B cell (primary cell): ENCODE measurements around the gene WDR12. TPM values are rescaled to one million over a fixed set of nuclear protein-coding genes. Genes with fewer than 3 reads are reported as not detected.

Source experiments
- ATAC-seq: fragments of 200-7000 bp; cut with Tn5 transposase; one replicate; pipeline ENCODE4 v1.10.0; 2021; ENCODE audit warnings: low read depth, mild to moderate bottlenecking, moderate number of reproducible peaks, moderate library complexity
- CTCF ChIA-PET: fragments of 350-600 bp; sonication (Branson Sonifier 250); formaldehyde crosslinking; loops from one replicate; lab custom pipeline; 2021; ENCODE audit warnings: antibody characterized with exemption, inconsistent platforms; lab: Charles Lee
- POLR2A ChIA-PET: fragments of 350-600 bp; sonication (Branson Sonifier 250); formaldehyde crosslinking; loops from one replicate; lab custom pipeline; 2021; ENCODE audit warnings: antibody characterized with exemption; lab: Charles Lee
- DNase-seq: peaks from one replicate; pipeline ENCODE4 v3.0.0; 2013
- H2AFZ ChIP-seq: 2 replicates; pipeline ENCODE4 v1.6.1; 2012; ENCODE audit warnings: mild to moderate bottlenecking, low read depth, low read length; ENCODE audit not compliant: insufficient read depth, poor library complexity, severe bottlenecking
- H3K27ac ChIP-seq, 2 donors: 1 replicate in 1 of 2; 2 replicates in 1 of 2; pipeline ENCODE4 v1.5.1; 2012 to 2013; ENCODE audit warnings: low read length in 2 of 2, mild to moderate bottlenecking in 2 of 2, moderate library complexity in 1 of 2
- H3K27me3 ChIP-seq, 4 experiments: fragments of 200-600 bp in 1 of 4; sonication (generic) in 1 of 4; replicated peaks in 1 of 4; 1 replicate in 2 of 4; 2 replicates in 2 of 4; pipeline versions ENCODE4 v1.6.1 to v1.7.0; 2013 to 2016; ENCODE audit warnings: low read length in 3 of 4, mild to moderate bottlenecking in 2 of 4, mixed read lengths in 1 of 4, moderate library complexity in 1 of 4; ENCODE audit not compliant: insufficient read depth in 4 of 4, control insufficient read depth in 3 of 4; ENCODE audit errors: control extremely low read depth in 1 of 4
- H3K36me3 ChIP-seq, 2 experiments: replicated peaks in 1 of 2; 1 replicate in 1 of 2; 2 replicates in 1 of 2; pipeline versions ENCODE4 v1.6.1 to v1.7.1; 2013; ENCODE audit warnings: low read length in 1 of 2; ENCODE audit not compliant: insufficient read depth in 2 of 2, control insufficient read depth in 1 of 2; ENCODE audit errors: control extremely low read depth in 1 of 2, extremely low read depth in 1 of 2
- H3K4me1 ChIP-seq, 2 donors: fragments of 200-600 bp in 1 of 2; sonication (generic) in 1 of 2; 1 replicate in 1 of 2; 2 replicates in 1 of 2; pipeline versions ENCODE4 v1.5.1 to v1.6.1; 2013 to 2017; ENCODE audit warnings: low read length in 2 of 2; ENCODE audit not compliant: control insufficient read depth in 2 of 2, insufficient read depth in 2 of 2
- H3K4me2 ChIP-seq: replicated peaks from 2 replicates; pipeline ENCODE3; 2012; ENCODE audit warnings: mild to moderate bottlenecking, low read depth, low read length; ENCODE audit not compliant: poor library complexity, severe bottlenecking
- H3K4me3 ChIP-seq, 5 experiments: fragments of 200-600 bp in 1 of 5; sonication (generic) in 1 of 5; 1 replicate in 3 of 5; 2 replicates in 2 of 5; pipeline versions ENCODE4 v1.5.1 to v1.7.0; 2011 to 2016; ENCODE audit warnings: low read length in 4 of 5, mild to moderate bottlenecking in 4 of 5, low read depth in 2 of 5, control low read depth in 1 of 5, moderate library complexity in 1 of 5; ENCODE audit not compliant: insufficient read depth in 1 of 5; ENCODE audit errors: control extremely low read depth in 1 of 5, extremely low read depth in 1 of 5
- H3K79me2 ChIP-seq: fragments of 200-600 bp; sonication (generic); one replicate; pipeline ENCODE4 v1.6.0; 2016; ENCODE audit warnings: low read length; ENCODE audit not compliant: control insufficient read depth, insufficient read depth
- H3K9ac ChIP-seq: fragments of 200-600 bp; sonication (generic); 2 replicates; pipeline ENCODE4 v1.6.1; 2017; ENCODE audit warnings: mild to moderate bottlenecking, low read length, moderate library complexity
- H3K9me3 ChIP-seq, 3 donors: one replicate each; pipeline versions ENCODE4 v1.6.1 to v1.7.1; 2013; ENCODE audit warnings: low read length in 2 of 3; ENCODE audit not compliant: control insufficient read depth in 2 of 3, insufficient read depth in 1 of 3; ENCODE audit errors: control extremely low read depth in 1 of 3
- H4K20me1 ChIP-seq: 2 replicates; pipeline ENCODE4 v1.6.0; 2012; ENCODE audit warnings: mild to moderate bottlenecking, low read length; ENCODE audit not compliant: insufficient read depth, control insufficient read depth, poor library complexity, severe bottlenecking
- H3K27ac Mint-ChIP-seq: one replicate; pipeline ENCODE4 v1.8.0; 2021; ENCODE audit warnings: mixed read lengths
- H3K27me3 Mint-ChIP-seq: one replicate; pipeline ENCODE4 v1.8.0; 2021; ENCODE audit warnings: mixed read lengths
- H3K4me1 Mint-ChIP-seq: one replicate; pipeline ENCODE4 v1.8.0; 2021; ENCODE audit warnings: mixed read lengths
- H3K4me3 Mint-ChIP-seq: one replicate; pipeline ENCODE4 v1.8.0; 2021; ENCODE audit warnings: mixed read lengths
- H3K9me3 Mint-ChIP-seq: one replicate; pipeline ENCODE4 v1.8.0; 2022; ENCODE audit warnings: mixed read lengths; ENCODE audit not compliant: insufficient read depth
- CTCF ChIP-seq: fragments of 200-600 bp; IDR thresholded peaks from one replicate; pipeline ENCODE4 v1.8.0; 2022; ENCODE audit warnings: antibody characterized with exemption, mild to moderate bottlenecking
- EZH2 ChIP-seq: IDR thresholded peaks from 2 replicates; pipeline ENCODE4 v1.6.1; 2012; ENCODE audit warnings: borderline replicate concordance, low read depth, mild to moderate bottlenecking, moderate library complexity, low read length; ENCODE audit not compliant: insufficient read depth, poor library complexity, severe bottlenecking
- WGBS: methylation state at CpG from one replicate; pipeline ENCODE4 v1.1.5; 2013; ENCODE audit warnings: missing lambda C conversion rate; ENCODE audit not compliant: insufficient coverage; 5-methylcytosine and 5-hydroxymethylcytosine counted together
- intact Hi-C: fragments of 100-400 bp; cut with micrococcal nuclease; formaldehyde crosslinking; loops from one replicate; pipeline ENCODE4 v1.10.0; 2022
- polyA plus RNA-seq: library from polyadenylated mRNA; depleted of rRNA; stranded (reverse); fragments of >200 nt; gene quantifications from 2 replicates; pipeline ENCODE4 v1.2.3, GENCODE V29; 2012
- total RNA-seq, 2 donors: library from RNA; stranded (reverse); fragments of 120-200 nt in 1 of 2; gene quantifications; 1 replicate in 1 of 2; 2 replicates in 1 of 2; pipeline versions ENCODE4 v1.2.3 to v1.2.4, GENCODE V29; 2013 to 2022

Gene WDR12
- total and polyA plus RNA-seq, 2 donors (not counting 1 experiment from before 2014, with no cell fraction given) = 7.1 to 20.8 TPM

GRCh38 chr2:202848813-202849212 is 62.7 kb downstream of the WDR12 start:
- Histone ChIP-seq H3K27ac (no peak overlapping the region), H3K36me3 (no peaks in the 10 kb centered on the region), H4K20me1 (no peaks in the 10 kb centered on the region), H3K27me3 (no peaks in the 10 kb centered on the region), H3K79me2 (no peaks in the 10 kb centered on the region), H3K9ac (no peak overlapping the region), H3K9me3 (peaks cover 0 to 4% (median 2%) of the 10 kb centered on the region in 3 donors), H3K4me2 (no peak overlapping the region), H3K4me3 (no peak overlapping the region), H2AFZ (peak overlapping the region; percentile 32), H3K4me1 (peaks cover 6 to 20% of the 10 kb centered on the region in 2 donors)
- peak; percentile 12 for DNase-seq
- Mint-ChIP-seq H3K27me3 (no peaks in the 10 kb centered on the region), H3K9me3 (no peaks in the 10 kb centered on the region), H3K4me1 (peaks cover 22% of the 10 kb centered on the region), H3K4me3 (peak overlapping the region; percentile 32), H3K27ac (peak overlapping the region; percentile 74)
- ChIA-PET CTCF (no interaction called here), POLR2A (no interaction called here)
- ATAC-seq = peak; percentile 33
- WGBS = 71% methylated on average over 8 of the region's 8 CpGs
- intact Hi-C loops = no loop called here
- TF ChIP-seq EZH2 = no peak
- TF ChIP-seq CTCF = no peak

GRCh38 chr2:202847693-202848524 is 63.6 kb downstream of the WDR12 start:
- H3K36me3 ChIP-seq = no peaks in the 10 kb centered on the region
- Mint-ChIP-seq H3K4me1 (peaks cover 22% of the 10 kb centered on the region), H3K27ac (peak overlapping the region; percentile 77), H3K27me3 (no peaks in the 10 kb centered on the region), H3K9me3 (peaks cover 3% of the 10 kb centered on the region), H3K4me3 (no peak overlapping the region)
- ChIA-PET CTCF (no interaction called here), POLR2A (no interaction called here)
- H3K4me2 ChIP-seq = no peak overlapping the region
- peak; percentile 60 for ATAC-seq
- DNase-seq = peak; percentile 31
- no peak overlapping the region for H3K4me3 ChIP-seq
- 75% methylated on average over 6 of the region's 9 CpGs for WGBS
- H3K79me2 ChIP-seq = no peaks in the 10 kb centered on the region
- H3K27ac ChIP-seq = no peak overlapping the region
- H3K9me3 ChIP-seq = peaks cover 4 to 13% (median 7%) of the 10 kb centered on the region in 3 donors
- H2AFZ ChIP-seq = no peak overlapping the region
- H4K20me1 ChIP-seq = no peaks in the 10 kb centered on the region
- no peak overlapping the region for H3K9ac ChIP-seq
- intact Hi-C loops = no loop called here
- peaks cover 6 to 20% of the 10 kb centered on the region in 2 donors for H3K4me1 ChIP-seq
- no peaks in the 10 kb centered on the region for H3K27me3 ChIP-seq
- no peak for TF ChIP-seq CTCF
- TF ChIP-seq EZH2 = no peak
